HepG2 (cell line): ENCODE results near the gene BCL2L13. TPM values are rescaled to one million over a fixed set of nuclear protein-coding genes. Genes with fewer than 3 reads are reported as not detected.

ENCODE experiments used
- AGO2 ChIP-seq: fragments of 200-400 bp; formaldehyde crosslinking; optimal IDR thresholded peaks from 2 replicates; pipeline ENCODE3; 2017; ENCODE audit warnings: mild to moderate bottlenecking, low read depth, low read length, moderate library complexity
- ARNT2 ChIP-seq: sonication (generic); formaldehyde crosslinking; IDR thresholded peaks from 2 replicates; pipeline ENCODE4 v1.8.0; 2022; ENCODE audit warnings: mild to moderate bottlenecking, low read depth, missing genetic modification reagents, moderate library complexity
- HMGXB4 ChIP-seq, 2 experiments: sonication (generic) in 1 of 2; formaldehyde crosslinking in 1 of 2; IDR thresholded peaks; 2 replicates each; pipeline versions ENCODE4 v1.4.0 to v1.6.1; 2018 to 2020; ENCODE audit warnings: missing genetic modification reagents in 2 of 2, borderline replicate concordance in 1 of 2, low read depth in 1 of 2, mild to moderate bottlenecking in 1 of 2, missing biosample characterization in 1 of 2
- MYPOP ChIP-seq: sonication (generic); formaldehyde crosslinking; IDR thresholded peaks from 2 replicates; pipeline ENCODE4 v1.8.1; 2023; ENCODE audit warnings: mild to moderate bottlenecking, moderate library complexity, missing genetic modification reagents
- NFYC ChIP-seq: IDR thresholded peaks from 2 replicates; pipeline ENCODE4 v1.6.1; 2016; ENCODE audit warnings: missing genetic modification reagents, missing compliant biosample characterization
- POLR2A ChIP-seq, 2 experiments: IDR thresholded peaks; 2 replicates each; pipeline ENCODE4 v1.6.1; 2011; ENCODE audit warnings: low read depth in 2 of 2, low read length in 2 of 2, mild to moderate bottlenecking in 1 of 2, moderate library complexity in 1 of 2; ENCODE audit not compliant: insufficient read depth in 1 of 2
- ZBTB4 ChIP-seq: sonication (generic); formaldehyde crosslinking; IDR thresholded peaks from 2 replicates; pipeline ENCODE4 v1.4.0; 2020; ENCODE audit warnings: missing genetic modification reagents, mild to moderate bottlenecking, borderline replicate concordance
- ZNF335 ChIP-seq: sonication (generic); formaldehyde crosslinking; IDR thresholded peaks from 2 replicates; pipeline ENCODE4 v1.4.0; 2020; ENCODE audit warnings: missing genetic modification reagents
- ZNF83 ChIP-seq: sonication (generic); formaldehyde crosslinking; IDR thresholded peaks from 2 replicates; pipeline ENCODE4 v1.4.0; 2020; ENCODE audit warnings: missing genetic modification reagents, mild to moderate bottlenecking, borderline replicate concordance
- polyA plus RNA-seq, 8 experiments: library from polyadenylated mRNA; depleted of rRNA in 3 of 8; stranded (reverse) in 7 of 8; unstranded in 1 of 8; fragments of >200 nt; fragmentation: Illumina TruSeq in 4 of 8; extraction: Trizol in 4 of 8; gene quantifications; 2 replicates each; pipeline versions ENCODE4 v1.2.1 to v1.2.3, GENCODE V29; 2011 to 2016; ENCODE audit warnings: low read depth in 4 of 8, missing spikeins in 1 of 8, mixed read lengths in 1 of 8; ENCODE audit not compliant: insufficient read depth in 1 of 8
- total RNA-seq, 5 experiments: library from RNA; depleted of rRNA; stranded (reverse); fragments of >200 nt; fragmentation: Illumina TruSeq; extraction: Trizol; gene quantifications; 2 replicates each; pipeline ENCODE4 v1.2.3, GENCODE V29; 2016; ENCODE audit warnings: low read depth in 1 of 5
- TF ChIP-seq, protein P1 (sequence below): sonication (generic); formaldehyde crosslinking; IDR thresholded peaks from 2 replicates; pipeline ENCODE4 v1.5.0; 2020; ENCODE audit warnings: missing genetic modification reagents
- TF ChIP-seq, protein P2 (sequence below): sonication (generic); formaldehyde crosslinking; IDR thresholded peaks from 2 replicates; pipeline ENCODE4 v1.4.0; 2020; ENCODE audit warnings: missing genetic modification reagents
- TF ChIP-seq, protein P3 (sequence below): sonication (generic); formaldehyde crosslinking; IDR thresholded peaks from 2 replicates; pipeline ENCODE4 v1.4.0; 2020; ENCODE audit warnings: mild to moderate bottlenecking, missing genetic modification reagents

The BCL2L13 gene
- total and polyA plus RNA-seq, 2 of the 13 experiments (the other 11 are each of a cell fraction or from before 2014, with no cell fraction given): 13.5 to 14.6 TPM

DNA sequence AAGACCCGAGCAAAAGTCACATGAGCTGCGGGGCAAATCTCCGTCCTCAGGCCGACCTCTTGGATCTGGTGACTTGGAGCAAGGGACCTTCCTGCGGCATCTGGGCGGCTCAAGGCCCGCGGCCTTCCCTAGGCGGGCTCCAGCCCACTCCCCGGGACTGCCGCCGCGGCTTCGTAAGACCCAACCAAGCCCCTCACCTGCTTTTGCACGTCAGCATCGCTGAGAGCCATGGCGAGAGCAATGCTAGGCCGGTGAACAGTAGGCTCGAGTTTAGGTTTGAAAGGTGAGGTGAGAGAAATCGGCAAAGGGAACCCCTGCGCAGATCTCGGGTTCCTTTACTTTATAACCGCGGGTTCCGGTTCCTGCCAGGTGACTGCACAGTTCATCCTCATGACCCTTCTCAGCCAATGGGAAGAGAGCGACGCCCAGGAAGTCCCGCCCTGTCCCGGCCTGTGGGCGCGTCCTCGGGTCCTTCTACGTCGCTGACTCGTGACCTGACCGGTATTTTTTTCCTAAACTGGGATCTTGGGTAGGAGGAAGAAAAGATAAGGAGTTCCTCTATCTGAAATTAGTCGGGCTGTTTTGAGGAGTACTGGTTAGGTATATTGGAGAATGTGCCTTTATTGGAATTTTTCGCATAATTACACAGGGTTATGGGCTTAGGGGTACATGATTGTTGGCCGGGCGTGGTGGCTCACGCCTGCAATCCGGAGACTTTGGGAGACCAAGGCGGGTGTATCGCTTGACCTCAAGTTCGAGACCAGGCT is 10.0 kb upstream of the BCL2L13 start, which contains the start of gene ATP6V1E1 (continued):
- TF ChIP-seq AGO2 (peak; percentile 51), HMGXB4 (CRISPR knock-in tag; IDR thresholded peaks at IDR 0.05; ENCODE audit: borderline replicate concordance in 1 of 2, low read depth in 1 of 2) (peak in 1 of 2 experiments; percentile 64; a peak in 2 of 4 replicates), POLR2A (IDR thresholded peaks at IDR 0.05; ENCODE audit: insufficient read depth in 1 of 2, low read depth in 2 of 2, low read length in 2 of 2) (peak; percentile 61 to 84; a peak in 3 of 4 replicates), ZNF83 (CRISPR knock-in tag) (peak; percentile 84; the same call in 1 of the 2 replicates), ZNF335 (0 out of 2 replicates have a peak, but pooled peaks have one; percentile 39), NFYC (CRISPR knock-in tag) (peak; percentile 91), ZBTB4 (0 out of 2 replicates have a peak, but pooled peaks have one; percentile 53), MYPOP (CRISPR knock-in tag) (peak; percentile 22; the same call in 1 of the 2 replicates), ARNT2 (CRISPR knock-in tag) (no peak; the same call in 1 of the 2 replicates)
- TF ChIP-seq, protein P1, sequence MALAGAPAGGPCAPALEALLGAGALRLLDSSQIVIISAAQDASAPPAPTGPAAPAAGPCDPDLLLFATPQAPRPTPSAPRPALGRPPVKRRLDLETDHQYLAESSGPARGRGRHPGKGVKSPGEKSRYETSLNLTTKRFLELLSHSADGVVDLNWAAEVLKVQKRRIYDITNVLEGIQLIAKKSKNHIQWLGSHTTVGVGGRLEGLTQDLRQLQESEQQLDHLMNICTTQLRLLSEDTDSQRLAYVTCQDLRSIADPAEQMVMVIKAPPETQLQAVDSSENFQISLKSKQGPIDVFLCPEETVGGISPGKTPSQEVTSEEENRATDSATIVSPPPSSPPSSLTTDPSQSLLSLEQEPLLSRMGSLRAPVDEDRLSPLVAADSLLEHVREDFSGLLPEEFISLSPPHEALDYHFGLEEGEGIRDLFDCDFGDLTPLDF: no peak
- TF ChIP-seq, protein P2, sequence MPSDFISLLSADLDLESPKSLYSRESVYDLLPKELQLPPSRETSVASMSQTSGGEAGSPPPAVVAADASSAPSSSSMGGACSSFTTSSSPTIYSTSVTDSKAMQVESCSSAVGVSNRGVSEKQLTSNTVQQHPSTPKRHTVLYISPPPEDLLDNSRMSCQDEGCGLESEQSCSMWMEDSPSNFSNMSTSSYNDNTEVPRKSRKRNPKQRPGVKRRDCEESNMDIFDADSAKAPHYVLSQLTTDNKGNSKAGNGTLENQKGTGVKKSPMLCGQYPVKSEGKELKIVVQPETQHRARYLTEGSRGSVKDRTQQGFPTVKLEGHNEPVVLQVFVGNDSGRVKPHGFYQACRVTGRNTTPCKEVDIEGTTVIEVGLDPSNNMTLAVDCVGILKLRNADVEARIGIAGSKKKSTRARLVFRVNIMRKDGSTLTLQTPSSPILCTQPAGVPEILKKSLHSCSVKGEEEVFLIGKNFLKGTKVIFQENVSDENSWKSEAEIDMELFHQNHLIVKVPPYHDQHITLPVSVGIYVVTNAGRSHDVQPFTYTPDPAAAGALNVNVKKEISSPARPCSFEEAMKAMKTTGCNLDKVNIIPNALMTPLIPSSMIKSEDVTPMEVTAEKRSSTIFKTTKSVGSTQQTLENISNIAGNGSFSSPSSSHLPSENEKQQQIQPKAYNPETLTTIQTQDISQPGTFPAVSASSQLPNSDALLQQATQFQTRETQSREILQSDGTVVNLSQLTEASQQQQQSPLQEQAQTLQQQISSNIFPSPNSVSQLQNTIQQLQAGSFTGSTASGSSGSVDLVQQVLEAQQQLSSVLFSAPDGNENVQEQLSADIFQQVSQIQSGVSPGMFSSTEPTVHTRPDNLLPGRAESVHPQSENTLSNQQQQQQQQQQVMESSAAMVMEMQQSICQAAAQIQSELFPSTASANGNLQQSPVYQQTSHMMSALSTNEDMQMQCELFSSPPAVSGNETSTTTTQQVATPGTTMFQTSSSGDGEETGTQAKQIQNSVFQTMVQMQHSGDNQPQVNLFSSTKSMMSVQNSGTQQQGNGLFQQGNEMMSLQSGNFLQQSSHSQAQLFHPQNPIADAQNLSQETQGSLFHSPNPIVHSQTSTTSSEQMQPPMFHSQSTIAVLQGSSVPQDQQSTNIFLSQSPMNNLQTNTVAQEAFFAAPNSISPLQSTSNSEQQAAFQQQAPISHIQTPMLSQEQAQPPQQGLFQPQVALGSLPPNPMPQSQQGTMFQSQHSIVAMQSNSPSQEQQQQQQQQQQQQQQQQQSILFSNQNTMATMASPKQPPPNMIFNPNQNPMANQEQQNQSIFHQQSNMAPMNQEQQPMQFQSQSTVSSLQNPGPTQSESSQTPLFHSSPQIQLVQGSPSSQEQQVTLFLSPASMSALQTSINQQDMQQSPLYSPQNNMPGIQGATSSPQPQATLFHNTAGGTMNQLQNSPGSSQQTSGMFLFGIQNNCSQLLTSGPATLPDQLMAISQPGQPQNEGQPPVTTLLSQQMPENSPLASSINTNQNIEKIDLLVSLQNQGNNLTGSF (CRISPR knock-in tag): no peak
- TF ChIP-seq, protein P3, sequence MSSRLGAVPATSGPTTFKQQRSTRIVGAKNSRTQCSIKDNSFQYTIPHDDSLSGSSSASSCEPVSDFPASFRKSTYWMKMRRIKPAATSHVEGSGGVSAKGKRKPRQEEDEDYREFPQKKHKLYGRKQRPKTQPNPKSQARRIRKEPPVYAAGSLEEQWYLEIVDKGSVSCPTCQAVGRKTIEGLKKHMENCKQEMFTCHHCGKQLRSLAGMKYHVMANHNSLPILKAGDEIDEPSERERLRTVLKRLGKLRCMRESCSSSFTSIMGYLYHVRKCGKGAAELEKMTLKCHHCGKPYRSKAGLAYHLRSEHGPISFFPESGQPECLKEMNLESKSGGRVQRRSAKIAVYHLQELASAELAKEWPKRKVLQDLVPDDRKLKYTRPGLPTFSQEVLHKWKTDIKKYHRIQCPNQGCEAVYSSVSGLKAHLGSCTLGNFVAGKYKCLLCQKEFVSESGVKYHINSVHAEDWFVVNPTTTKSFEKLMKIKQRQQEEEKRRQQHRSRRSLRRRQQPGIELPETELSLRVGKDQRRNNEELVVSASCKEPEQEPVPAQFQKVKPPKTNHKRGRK: no peak
